G401 (cell line): ENCODE results near the gene DNTT. TPM values are rescaled to one million over a fixed set of nuclear protein-coding genes. Genes with fewer than 3 reads are reported as not detected.
A peak's percentile ranks its signal among the peaks of the same experiment; 100 is the strongest.

ENCODE experiments used
- DNase-seq: peaks from one replicate; pipeline ENCODE4 v3.0.0-alpha.2; 2015; ENCODE audit warnings: low spot score
- in situ Hi-C: cut with HindIII; loops from 2 replicates; pipeline ENCODE4 v1.10.0; 2016; ENCODE audit warnings: low sequenced_read_pairs, mixed read lengths
- total RNA-seq: library from RNA; depleted of rRNA; stranded (reverse); fragments of >200 nt; shearing (Covaris generic); gene quantifications from 2 replicates; pipeline ENCODE4 v1.2.3, GENCODE V29; 2014; rRNA removed

DNTT gene
- total RNA-seq = not detected in 2 replicates

DNA sequence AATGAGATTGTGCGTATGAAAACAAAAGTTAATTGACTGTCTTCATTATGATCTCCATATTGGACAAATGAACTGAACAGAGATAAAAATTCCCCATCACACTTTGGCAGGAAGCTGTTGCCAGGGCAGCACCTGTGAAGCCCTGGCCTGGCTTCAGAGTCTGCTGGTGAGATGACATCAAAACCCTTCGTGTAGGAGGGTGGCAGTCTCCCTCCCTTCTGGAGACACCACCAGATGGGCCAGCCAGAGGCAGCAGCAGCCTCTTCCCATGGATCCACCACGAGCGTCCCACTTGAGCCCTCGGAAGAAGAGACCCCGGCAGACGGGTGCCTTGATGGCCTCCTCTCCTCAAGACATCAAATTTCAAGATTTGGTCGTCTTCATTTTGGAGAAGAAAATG lies at the start of gene DNTT:
TSS of gene DNTT (plus strand) at position 205 of the 400 bp plus-strand sequence. CDS start at position 269, 64 bp downstream.
- no peak for DNase-seq
- in situ Hi-C loops = no loop called here

DNA sequence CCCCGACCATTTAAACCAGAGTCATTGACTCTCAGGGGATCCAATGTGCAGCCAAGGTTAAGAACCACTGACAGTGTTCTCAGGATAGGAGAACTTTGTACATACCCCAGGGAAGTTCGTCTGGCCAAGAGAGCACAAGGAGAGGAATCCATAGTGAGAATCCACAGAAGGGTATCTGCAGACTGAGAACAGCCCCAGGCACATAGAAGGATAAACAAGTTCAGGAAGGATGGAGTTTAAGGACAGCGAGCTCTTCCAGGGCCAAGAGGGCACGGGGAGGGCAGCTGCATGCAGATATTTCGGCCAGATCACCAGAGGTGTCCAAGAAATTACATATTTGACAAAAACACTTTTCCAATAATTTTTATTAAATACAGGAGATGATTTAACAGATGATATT lies 49.3 kb upstream of the DNTT start:
- in situ Hi-C loops = no loop called here
- DNase-seq = no peak

DNA sequence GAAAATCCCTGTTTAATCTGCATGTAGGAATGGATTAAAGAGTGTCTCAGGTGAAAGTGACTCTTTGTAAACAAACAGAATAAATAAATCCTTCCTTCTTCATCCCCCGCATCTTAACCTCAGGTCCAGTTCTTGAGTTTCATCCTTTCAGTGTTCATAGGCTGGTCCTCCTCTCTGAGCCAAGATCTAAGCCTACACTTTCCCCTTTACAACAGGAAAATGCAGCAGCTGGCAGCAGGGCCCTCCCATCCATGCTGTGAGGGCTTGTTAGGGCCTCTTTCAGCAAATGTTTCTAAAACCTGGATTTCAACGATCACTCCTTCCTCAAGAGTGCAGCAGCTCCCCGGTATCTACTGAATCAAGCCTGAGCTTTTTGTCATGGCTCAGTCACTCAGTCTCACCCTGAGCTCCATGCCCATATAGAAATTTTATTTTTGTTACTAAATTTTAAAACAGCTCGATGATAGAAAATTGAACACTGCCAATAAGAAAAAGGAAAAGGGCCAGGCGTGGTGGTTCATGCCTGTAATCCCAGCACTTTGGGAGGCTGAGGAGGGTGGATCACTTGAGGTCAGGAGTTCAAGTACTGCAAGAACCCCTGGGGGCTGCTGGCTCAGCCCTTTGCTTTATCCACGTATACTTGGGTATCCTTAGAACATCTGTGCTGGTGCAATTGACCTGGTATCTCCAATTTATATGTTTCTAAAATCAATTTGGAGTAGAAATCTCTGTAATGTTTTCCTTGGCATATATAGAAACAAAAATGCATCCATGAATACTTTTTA lies 48.5 kb upstream of the DNTT start:
- no peak for DNase-seq
- in situ Hi-C loops = no loop called here

DNA sequence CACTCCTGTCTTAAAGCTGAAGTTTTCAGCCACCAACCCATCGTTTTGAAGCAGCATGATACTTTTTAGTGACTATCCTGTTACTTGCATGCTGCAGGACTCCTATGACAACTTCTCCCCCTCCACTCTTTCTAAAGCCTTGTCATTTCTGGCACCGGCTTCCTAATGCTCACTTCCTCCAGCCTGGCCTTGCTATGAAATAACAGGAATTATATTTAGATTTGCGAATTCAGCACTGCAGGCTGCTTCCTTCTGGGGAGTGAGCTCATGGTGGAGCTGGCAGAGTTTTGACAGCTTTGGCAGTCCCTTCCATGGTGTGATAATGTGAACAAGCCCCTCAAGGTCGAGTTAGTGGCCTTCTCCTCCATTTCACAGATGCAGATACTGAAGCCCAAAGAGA lies 46.3 kb upstream of the DNTT start:
- peak; percentile 70 for DNase-seq
- in situ Hi-C loops = no loop called here

DNA sequence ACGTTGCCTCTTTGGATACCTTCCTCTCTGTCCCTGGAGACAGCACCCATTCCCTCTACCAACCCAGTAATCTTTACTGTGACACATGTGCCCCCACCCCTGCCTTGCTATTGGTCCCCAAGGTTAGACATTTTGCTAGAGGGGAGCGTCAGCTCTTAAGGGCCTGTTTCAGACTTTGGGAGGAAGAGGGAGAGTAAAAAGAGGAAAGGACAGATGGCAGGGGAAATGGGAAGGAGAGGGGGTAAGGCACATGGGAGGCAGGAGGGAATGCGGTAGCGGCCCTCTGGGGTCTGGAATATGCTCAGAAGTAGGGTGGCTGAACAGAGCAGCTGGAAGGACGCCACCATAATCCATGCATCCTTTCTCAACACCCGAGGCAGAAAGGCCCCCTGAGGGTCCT lies 45.1 kb upstream of the DNTT start:
- in situ Hi-C loops = no loop called here
- no peak for DNase-seq

DNA sequence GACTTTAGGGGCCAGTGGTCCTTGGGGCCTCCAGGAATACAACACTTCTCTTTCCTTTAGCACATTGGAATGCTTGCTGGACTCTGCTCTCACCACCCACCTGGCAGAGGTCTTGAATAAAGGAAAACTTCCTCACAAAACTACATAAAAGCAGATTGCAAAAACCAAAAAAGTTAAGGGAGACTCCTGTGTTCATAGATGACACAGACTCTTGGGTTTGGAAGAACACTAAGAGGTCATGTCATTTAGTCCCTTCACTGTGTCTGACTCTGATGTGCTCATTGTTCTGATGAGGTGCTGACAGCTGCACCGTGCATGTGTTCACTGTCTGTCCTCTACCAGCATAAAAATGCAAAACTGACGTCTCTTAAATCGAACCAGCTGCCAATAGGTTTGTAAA lies 44.2 kb upstream of the DNTT start:
- in situ Hi-C loops = no loop called here
- DNase-seq = no peak

DNA sequence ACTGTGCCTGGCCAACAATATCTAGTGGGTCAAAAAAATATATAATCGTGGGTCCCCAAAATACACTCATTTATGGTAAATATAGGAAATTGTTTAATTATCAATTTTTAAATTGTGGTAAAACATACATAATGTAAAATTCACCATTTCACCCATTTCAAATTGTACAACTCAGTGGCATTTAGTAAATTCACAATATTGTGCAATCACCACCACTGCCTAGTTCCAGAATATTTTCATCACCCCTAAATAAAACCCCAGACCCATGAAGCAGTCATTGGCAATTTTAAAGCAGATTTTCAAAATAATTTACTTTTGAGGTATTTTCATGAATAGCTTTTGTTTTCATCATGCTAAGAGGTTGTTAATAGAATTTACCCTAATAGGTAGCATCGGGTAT lies 43.1 kb upstream of the DNTT start:
- DNase-seq = no peak
- in situ Hi-C loops = no loop called here

DNA sequence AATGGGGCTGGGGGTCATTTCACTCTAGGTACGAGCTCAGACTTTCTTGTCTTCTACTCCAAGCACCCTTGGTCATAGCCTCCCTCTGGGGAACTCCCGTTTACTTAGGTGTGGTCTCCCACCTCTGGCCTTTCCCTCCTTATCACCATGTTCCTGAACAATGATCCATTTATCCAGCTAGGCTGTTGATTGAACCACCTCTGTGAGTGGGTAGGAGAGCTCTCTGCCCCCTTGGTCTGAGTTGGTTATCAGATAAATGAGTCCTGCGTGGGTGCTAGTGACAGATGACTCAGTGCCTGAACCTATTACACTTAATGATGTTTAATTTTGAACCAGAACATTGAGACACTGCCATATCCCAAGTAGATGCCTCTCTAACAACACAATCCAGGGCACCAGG lies 42.3 kb upstream of the DNTT start:
- DNase-seq = no peak
- in situ Hi-C loops = no loop called here

DNA sequence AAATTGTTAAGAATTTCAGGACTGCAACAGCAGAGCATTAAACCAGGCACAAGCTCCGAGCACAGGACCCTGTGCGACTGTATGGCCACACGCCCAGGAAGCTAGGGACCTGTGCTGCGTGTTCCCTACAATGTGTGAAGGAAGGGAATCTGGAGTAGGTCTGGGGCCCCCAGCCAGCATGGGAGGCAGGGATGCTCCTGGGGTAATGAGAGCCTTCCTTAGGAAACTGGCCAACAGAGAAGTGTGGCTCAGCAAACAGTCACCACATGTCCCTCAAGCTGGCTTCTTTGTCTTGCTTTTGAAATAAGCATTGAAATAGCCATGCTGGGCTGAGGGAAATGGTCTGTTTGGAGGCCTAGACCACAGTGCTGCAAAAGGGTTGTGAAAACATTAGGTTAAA lies 41.1 kb upstream of the DNTT start:
- peak; percentile 74 for DNase-seq
- in situ Hi-C loops = no loop called here

DNA sequence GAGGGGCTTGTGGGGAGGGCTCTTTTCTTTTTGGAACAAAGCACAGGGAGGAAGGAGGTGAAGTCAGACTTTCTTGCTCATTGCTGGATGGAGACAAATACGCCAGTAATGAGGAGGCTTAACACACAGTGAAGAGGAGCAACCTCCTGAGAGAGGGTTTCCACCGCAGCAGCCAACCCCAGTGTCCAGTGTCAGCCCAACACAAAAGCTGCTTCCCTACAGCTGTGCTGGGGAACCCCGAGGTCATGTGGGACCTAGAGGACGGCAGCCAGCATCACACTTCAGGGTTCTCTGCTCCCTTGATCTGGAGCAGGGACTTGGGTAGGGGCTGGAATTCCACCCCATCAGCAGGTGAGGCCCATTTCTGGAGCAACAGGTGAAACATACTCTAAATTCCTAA lies 40.6 kb upstream of the DNTT start:
- in situ Hi-C loops = no loop called here
- DNase-seq = no peak

DNA sequence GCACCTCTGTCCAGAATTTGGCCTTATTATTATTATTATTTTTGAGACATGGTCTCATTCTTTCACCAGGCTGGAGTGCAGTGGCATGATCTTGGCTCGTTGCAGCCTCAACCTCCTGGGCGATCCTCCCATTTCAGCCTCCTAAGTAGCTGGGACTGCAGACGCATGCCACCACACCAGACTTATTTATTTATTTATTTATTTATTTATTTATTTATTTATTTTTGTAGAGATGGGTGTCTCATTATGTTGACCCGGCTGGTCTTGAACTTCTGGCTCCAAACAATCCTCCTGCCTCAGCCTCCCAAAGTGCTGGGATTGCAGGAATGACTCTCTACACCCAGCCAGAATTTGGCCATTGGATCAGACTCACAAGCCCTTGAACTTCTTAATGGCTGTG lies 39.3 kb upstream of the DNTT start:
- in situ Hi-C loops = no loop called here
- no peak for DNase-seq

DNA sequence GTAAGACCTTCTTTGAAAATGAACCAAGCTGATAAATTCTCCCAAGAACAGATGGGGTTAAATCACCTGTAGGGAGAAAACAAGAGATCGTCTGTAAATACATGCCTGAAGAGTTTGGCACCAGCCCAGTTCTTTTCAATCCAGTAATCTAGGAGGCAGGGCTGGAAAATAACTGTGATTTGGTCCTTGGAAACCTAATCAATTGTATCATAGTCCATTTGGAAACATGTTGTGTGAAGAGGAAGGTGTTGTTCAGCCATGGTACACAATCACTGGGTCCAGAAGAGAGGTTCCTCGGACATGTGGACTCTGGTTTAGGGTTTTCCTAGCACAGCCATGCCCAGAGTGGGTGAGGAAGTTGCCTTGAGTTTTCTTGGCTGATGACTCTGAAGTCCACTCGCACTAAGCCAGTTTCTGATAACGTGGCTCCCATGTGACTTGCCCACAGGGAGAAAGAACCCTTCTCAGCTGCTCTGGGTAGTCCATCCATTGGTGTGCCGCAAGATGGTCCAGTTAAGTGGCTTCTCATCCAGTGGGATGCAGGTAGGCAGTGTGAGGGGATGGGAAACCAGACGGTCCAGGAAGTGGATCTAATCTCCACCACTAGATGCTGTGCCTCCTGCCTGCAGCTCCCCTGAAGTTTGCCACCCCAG lies 38.0 kb upstream of the DNTT start:
- in situ Hi-C loops = no loop called here
- no peak for DNase-seq

DNA sequence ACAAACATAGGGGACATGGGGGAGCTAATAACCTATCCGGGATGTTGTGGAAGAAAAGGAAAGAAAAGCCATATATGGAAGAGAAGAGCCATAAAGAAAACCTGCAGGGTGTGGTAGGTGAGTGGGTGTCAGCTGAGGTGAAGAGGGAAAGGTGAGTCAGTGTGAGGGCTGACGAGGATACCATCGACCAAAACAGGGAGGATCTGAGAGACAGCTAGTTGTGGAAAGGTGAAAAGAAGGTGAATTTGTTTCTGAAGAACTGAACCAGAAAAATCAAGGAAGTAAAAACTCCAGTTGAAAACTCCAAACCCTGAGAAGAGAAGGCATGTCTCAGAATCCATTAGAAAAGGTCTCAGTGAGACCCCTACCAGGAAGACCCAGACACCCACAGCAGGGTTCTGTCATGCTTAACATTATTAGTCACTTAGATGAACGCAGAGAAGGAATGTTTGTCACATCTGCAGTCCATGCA lies 37.0 kb upstream of the DNTT start:
- in situ Hi-C loops = no loop called here
- no peak for DNase-seq

DNA sequence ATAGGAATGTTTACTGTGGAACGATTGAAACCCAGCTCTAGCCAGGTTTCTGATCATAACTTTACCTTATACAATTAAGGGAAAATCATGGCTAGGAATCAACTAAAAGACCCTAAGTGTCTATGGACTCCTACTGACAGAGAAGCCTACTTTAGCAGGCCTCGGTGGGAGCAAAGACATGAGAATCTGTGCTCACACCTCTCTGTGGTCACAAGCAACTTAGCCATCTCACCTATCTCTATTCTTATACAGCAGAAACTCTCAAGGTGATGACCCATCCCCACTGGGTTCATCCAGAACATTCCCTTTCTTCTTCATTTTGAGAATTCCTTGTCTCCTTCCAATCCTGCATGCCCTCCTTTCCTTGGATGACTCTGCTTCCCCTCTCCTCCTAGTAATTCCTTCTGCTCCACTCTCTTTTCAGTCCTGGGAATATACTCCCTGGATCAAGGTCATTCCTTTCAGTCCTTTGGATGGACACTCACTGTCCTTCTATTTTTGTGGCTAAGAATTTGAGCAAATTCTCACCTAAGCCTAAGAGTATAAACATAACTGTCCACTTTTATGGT lies 35.8 kb upstream of the DNTT start:
- no peak for DNase-seq
- in situ Hi-C loops = no loop called here

DNA sequence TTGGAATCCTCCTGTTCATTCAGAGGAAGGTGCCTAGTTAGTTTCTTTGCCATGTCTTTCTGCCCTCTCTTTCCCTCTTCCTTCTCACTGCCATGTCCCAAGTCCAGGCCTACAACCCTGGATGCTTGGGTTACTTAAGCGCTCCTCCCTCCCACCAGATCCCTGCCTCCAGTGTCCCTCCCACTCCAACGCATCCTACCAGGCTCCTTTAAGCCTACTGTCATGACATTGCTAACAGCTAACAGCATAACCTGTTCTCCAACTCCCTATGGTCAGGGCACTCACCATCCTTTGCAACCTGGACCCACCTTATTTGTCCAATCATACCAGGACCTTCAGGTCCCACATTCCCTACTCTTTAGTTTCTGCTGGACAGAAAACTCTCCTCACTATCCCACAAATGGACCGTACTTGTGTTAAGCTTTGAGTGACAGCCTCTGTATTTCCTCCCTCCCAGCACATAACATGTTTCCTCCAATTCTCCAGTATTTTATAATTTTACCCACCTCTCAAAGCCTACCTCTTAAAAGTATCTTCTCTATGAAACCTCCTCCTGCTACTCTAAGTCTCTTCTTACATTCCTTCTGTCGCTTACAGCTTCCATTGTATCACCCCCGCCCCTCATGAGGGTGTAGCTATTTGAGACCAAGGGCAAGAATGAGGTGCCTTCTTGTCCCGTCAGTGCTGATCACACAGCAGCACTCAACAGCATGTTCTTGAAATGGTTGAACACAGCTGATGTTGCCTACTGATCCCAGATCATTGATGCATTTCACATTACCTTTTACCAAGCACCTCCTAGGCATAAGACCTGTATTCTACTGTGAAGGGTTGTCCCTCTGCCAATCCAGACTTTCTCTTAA lies 34.6 kb upstream of the DNTT start:
- in situ Hi-C loops = no loop called here

DNA sequence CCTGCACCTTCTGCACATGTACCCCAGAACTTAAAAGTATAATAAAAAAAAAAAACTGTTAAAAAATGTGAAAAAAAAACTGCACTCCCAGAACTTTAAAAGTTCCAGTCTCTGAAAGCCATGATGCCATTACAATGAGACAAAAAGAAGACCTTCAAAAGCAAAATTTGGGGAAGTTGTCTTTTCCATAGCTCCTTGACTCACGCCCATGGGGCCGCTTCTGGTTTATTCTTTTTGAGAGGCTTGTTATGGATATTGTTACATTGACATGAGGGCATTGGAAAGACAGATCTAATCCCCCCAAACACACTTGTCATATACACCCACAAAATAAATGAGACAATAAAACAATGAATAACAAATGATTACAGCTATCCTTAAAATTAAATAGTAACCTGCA lies 33.7 kb upstream of the DNTT start:
- no peak for DNase-seq
- in situ Hi-C loops = no loop called here

More for the DNA sequence above, 34.6 kb upstream of the DNTT start:
- no peak for DNase-seq

DNA sequence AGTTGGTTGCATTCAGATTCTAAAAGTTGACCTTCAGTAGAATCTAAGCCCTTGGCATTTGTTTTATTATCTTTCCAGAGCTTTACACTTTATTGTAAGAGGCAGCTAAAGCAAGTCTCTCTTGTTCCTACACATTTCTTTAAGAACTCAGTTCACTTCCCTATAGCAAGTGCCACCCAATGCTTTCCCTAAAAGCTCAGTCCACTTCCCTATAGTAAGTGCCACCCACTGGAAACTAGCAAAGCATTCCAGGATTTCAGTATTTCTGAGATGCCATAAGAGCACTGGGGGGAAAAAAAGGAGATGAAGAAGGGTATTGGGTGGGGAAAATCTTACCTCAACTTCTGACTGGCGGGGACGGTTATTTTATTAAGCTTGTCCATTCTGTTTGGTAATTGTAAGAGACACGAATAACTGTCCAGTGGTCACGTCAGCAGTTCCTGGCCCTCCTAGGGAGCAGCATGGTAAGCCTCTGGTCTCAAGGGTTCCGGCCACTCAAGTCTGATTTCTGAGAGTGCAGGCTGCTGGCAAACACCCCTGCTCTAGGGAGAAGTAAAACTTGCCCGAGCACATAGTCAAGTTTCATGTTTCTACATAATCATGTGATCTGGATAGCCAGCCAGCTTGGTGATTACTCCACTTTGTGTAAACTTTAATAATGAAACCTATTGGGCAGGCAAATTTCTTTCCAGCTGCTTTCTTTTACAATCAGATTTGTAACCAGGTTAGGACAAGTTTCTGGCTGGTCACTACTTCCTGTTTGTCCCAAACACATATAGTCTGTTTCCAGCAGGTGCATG lies 33.0 kb upstream of the DNTT start, which contains the start of gene BLNK:
TSS of gene BLNK (minus strand) at position 554 of the 800 bp plus-strand sequence. CDS start at position 383, 171 bp downstream.
- no peak for DNase-seq
- in situ Hi-C loops = no loop called here

DNA sequence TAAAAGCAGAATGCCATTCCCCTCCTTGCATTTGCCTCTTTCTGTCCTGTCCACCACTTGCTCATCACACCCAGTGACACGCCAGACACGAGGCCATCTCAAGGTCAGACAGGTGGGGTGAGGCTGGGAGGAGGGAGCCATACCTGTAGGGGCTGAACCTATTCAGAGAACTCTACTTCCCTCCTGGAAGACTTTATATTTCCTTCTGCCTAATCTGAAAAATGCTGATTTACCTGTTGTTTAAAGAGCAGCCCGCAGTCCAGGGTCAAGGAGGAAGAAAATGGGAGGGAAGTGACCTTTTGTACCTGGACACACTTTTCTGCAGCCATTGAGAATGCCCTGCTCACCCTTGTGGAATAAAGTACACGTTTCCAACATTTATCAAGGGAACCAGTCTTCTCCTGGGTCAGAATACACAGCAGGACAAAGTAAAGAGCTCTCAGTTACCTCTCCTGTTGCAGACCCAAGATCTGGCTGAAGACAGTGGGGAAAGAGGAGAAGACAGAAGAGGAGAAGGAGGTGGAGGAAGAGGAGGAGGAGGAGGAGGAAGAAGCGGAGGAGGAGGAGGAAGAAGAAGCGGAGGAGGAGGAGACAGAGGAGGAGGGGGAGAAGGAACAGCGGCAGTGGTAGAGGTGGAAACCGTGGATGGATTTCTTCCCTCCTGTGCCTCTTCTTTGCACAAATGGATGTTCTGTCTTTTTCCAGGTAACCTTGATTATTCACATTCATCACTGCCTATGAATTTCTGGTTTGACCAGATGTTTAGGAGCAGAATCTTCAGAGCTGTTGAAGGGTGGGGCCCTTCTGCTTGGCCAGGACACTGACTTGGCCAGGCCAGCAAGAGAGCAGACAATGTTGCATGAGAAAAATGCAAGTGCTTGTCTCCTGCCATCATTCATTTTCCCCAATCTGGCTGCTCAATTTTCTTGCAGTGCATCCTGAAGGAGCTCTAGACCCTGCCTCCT lies 31.6 kb upstream of the DNTT start:
- no peak for DNase-seq
- in situ Hi-C loops = no loop called here
